Ovary (tissue), 3 donors: ENCODE results near the gene CDX1.

Source experiments
- CTCF ChIP-seq, 3 donors: fragments of 450-650 bp in 2 of 3; fragments of 200-600 bp in 1 of 3; IDR thresholded peaks; one replicate each; pipeline versions ENCODE4 v1.5.1 to v1.8.0; 2016 to 2022; ENCODE audit warnings: antibody characterized with exemption in 3 of 3, mild to moderate bottlenecking in 1 of 3
- POLR2A ChIP-seq: fragments of 450-650 bp; IDR thresholded peaks from one replicate; pipeline ENCODE4 v1.6.1; 2017; ENCODE audit warnings: antibody characterized with exemption, mild to moderate bottlenecking, moderate library complexity
- donor health status: DM: no; HTN: no; CAD: no.

DNA sequence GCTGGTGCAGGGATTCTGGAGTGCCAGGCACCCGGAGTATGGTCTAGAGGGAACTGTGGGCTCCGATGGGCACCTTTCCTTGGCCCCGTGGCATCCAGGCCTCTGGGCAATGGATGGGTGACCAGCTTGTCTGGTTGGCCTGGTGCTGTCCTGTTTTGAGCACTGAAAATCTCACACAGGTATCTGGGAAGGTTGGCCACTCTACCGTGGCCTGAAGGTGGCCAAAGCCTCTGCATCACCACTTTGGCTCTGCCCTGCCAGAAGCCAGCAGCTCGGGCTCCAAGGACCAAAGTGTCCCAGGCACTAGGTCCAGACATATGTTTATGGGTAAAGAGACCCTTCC, 52.1 kb downstream of the CDX1 start:
- TF ChIP-seq CTCF (IDR thresholded peaks at IDR 0.05) (no peak), POLR2A (no peak)
